HepG2 (cell line): Measurements from ENCODE around the gene HPS6. TPM values are rescaled to one million over a fixed set of nuclear protein-coding genes. Genes with fewer than 3 reads are reported as not detected.

ENCODE experiments used
- ATAC-seq: fragments of 200-7000 bp; cut with Tn5 transposase; 3 replicates; pipeline ENCODE4 v1.9.1; 2020; ENCODE audit warnings: mild to moderate bottlenecking, moderate library complexity
- BruUV-seq: library from RNA; stranded (reverse); fragments of 400-500 nt; replicated peaks from 2 replicates; lab custom pipeline; 2021; lab: Mats Ljungman, UMichigan
- CTCF ChIA-PET: fragments of 300-600 bp; formaldehyde crosslinking; extraction: SDS; loops from one replicate; lab custom pipeline; 2021; ENCODE audit warnings: low total read pairs, inconsistent platforms, low intra/inter-chr PET ratio; lab: Yijun Ruan, JAX
- POLR2A ChIA-PET: fragments of 350-600 bp; sonication (Branson Sonifier 250); formaldehyde crosslinking; loops from one replicate; lab custom pipeline; 2020; ENCODE audit warnings: antibody characterized with exemption, inconsistent platforms; lab: Yijun Ruan, JAX
- DNase-seq: peaks from one replicate; pipeline ENCODE4 v3.0.0-alpha.2; 2015; ENCODE audit warnings: low spot score
- FAIRE-seq: peaks from 3 replicates; lab custom pipeline; 2011; peaks lifted over from hg19 to GRCh38; lab: Jason Lieb, UNC
- H2AFZ ChIP-seq: one replicate; pipeline ENCODE4 v1.6.1; 2011; ENCODE audit warnings: low read length, inconsistent platforms
- H3K27ac ChIP-seq: fragments of 300-600 bp; 3 replicates; pipeline ENCODE4 v1.8.0; 2011; ENCODE audit warnings: mixed run types, mild to moderate bottlenecking, mixed read lengths, low read length, inconsistent platforms; ENCODE audit not compliant: insufficient read depth; ENCODE audit errors: extremely low read length
- H3K27me3 ChIP-seq, 2 experiments: fragments of 200-600 bp in 1 of 2; 2 replicates in 1 of 2; 3 replicates in 1 of 2; pipeline versions ENCODE4 v1.6.0 to v1.8.0; 2011; ENCODE audit warnings: low read length in 2 of 2, mild to moderate bottlenecking in 2 of 2, moderate library complexity in 2 of 2, inconsistent platforms in 1 of 2; ENCODE audit not compliant: insufficient read depth in 2 of 2, control insufficient read depth in 1 of 2
- H3K36me3 ChIP-seq, 2 experiments: fragments of 200-600 bp in 1 of 2; replicated peaks in 1 of 2; 2 replicates in 1 of 2; 3 replicates in 1 of 2; pipeline versions ENCODE4 v1.5.1 to v1.8.0; 2011; ENCODE audit warnings: low read length in 2 of 2, inconsistent platforms in 1 of 2; ENCODE audit not compliant: insufficient read depth in 2 of 2, control insufficient read depth in 1 of 2
- H3K4me1 ChIP-seq: 2 replicates; pipeline ENCODE4 v1.5.1; 2012; ENCODE audit warnings: low read length, inconsistent platforms; ENCODE audit not compliant: insufficient read depth
- H3K4me2 ChIP-seq: 2 replicates; pipeline ENCODE4 v1.6.0; 2011; ENCODE audit warnings: low read depth, low read length, inconsistent platforms
- H3K4me3 ChIP-seq, 3 experiments: fragments of 200-600 bp in 1 of 3; sonication (generic), shearing (Covaris generic) in 1 of 3; replicated peaks in 1 of 3; 2 replicates each; pipeline ENCODE4 v1.5.1; 2011 to 2016; ENCODE audit warnings: low read length in 3 of 3, inconsistent platforms in 2 of 3, low read depth in 2 of 3, mild to moderate bottlenecking in 2 of 3, control low read depth in 1 of 3, mixed read lengths in 1 of 3; ENCODE audit not compliant: insufficient read depth in 1 of 3
- H3K79me2 ChIP-seq: one replicate; pipeline ENCODE4 v1.6.1; 2011; ENCODE audit warnings: low read length, inconsistent platforms; ENCODE audit not compliant: insufficient read depth
- H3K9ac ChIP-seq: 2 replicates; pipeline ENCODE4 v1.6.0; 2011; ENCODE audit warnings: mild to moderate bottlenecking, low read depth, low read length, inconsistent platforms; ENCODE audit not compliant: insufficient read depth
- H3K9me3 ChIP-seq: 2 replicates; pipeline ENCODE4 v1.5.1; 2012; ENCODE audit warnings: mild to moderate bottlenecking, low read length
- H4K20me1 ChIP-seq: 2 replicates; pipeline ENCODE4 v1.6.0; 2011; ENCODE audit warnings: inconsistent platforms, mild to moderate bottlenecking, low read length, moderate library complexity; ENCODE audit not compliant: insufficient read depth
- ASH2L ChIP-seq: fragments of 300-600, 200-600 bp; sonication (generic); IDR thresholded peaks from 2 replicates; pipeline ENCODE4 v1.7.0; 2017; ENCODE audit warnings: low read depth, mild to moderate bottlenecking, moderate library complexity, mixed read lengths, low read length; ENCODE audit not compliant: insufficient read length
- CHD4 ChIP-seq: fragments of 200-600 bp; sonication (generic); IDR thresholded peaks from 2 replicates; pipeline ENCODE4 v1.7.0; 2017; ENCODE audit warnings: mild to moderate bottlenecking, low read length, borderline replicate concordance
- FOXJ3 ChIP-seq: sonication (generic); formaldehyde crosslinking; IDR thresholded peaks from 2 replicates; pipeline ENCODE4 v1.4.0; 2020; ENCODE audit warnings: missing genetic modification reagents, mild to moderate bottlenecking, borderline replicate concordance
- FOXP1 ChIP-seq, 2 experiments: fragments of 450-650 bp in 1 of 2; IDR thresholded peaks; 2 replicates each; pipeline ENCODE4 v1.6.1; 2017 to 2018; ENCODE audit warnings: antibody characterized with exemption in 1 of 2
- KDM2A ChIP-seq: sonication (generic); formaldehyde crosslinking; IDR thresholded peaks from 2 replicates; pipeline ENCODE4 v1.4.0; 2020; ENCODE audit warnings: low read depth, missing genetic modification reagents, borderline replicate concordance
- MIER2 ChIP-seq: IDR thresholded peaks from 2 replicates; pipeline ENCODE4 v1.6.1; 2016; ENCODE audit warnings: missing biosample characterization, missing genetic modification reagents
- PRDM10 ChIP-seq: sonication (generic); formaldehyde crosslinking; IDR thresholded peaks from 2 replicates; pipeline ENCODE4 v1.4.0; 2020; ENCODE audit warnings: low read depth, missing genetic modification reagents
- STAG1 ChIP-seq: sonication (generic); formaldehyde crosslinking; IDR thresholded peaks from 2 replicates; pipeline ENCODE4 v1.4.0; 2020; ENCODE audit warnings: missing genetic modification reagents
- TARDBP ChIP-seq: sonication (generic); formaldehyde crosslinking; IDR thresholded peaks from 2 replicates; pipeline ENCODE4 v1.8.0; 2022; ENCODE audit warnings: mild to moderate bottlenecking, missing genetic modification reagents
- TFAP4 ChIP-seq: sonication (generic); IDR thresholded peaks from 2 replicates; pipeline ENCODE4 v1.6.1; 2016; ENCODE audit warnings: low read depth, borderline replicate concordance
- TOE1 ChIP-seq: sonication (generic); formaldehyde crosslinking; IDR thresholded peaks from 2 replicates; pipeline ENCODE4 v1.4.0; 2020; ENCODE audit warnings: mild to moderate bottlenecking, missing genetic modification reagents
- ZBTB38 ChIP-seq: sonication (generic); formaldehyde crosslinking; IDR thresholded peaks from 2 replicates; pipeline ENCODE4 v1.5.1; 2020; ENCODE audit warnings: mild to moderate bottlenecking, missing genetic modification reagents
- ZBTB7B ChIP-seq: sonication (generic); formaldehyde crosslinking; IDR thresholded peaks from 2 replicates; pipeline ENCODE4 v1.4.0; 2020; ENCODE audit warnings: missing genetic modification reagents
- ZFP36 ChIP-seq: fragments of 150-350 bp; IDR thresholded peaks from 2 replicates; pipeline ENCODE4 v1.6.1; 2018; ENCODE audit warnings: borderline replicate concordance, low read length, low read depth; ENCODE audit not compliant: partially characterized antibody
- ZNF274 ChIP-seq: sonication (generic); formaldehyde crosslinking; IDR thresholded peaks from 2 replicates; pipeline ENCODE4 v1.5.1; 2020; ENCODE audit warnings: mild to moderate bottlenecking, missing genetic modification reagents
- ZNF337 ChIP-seq: sonication (generic); formaldehyde crosslinking; IDR thresholded peaks from 2 replicates; pipeline ENCODE4 v1.5.1; 2020; ENCODE audit warnings: missing genetic modification reagents, low read depth, mild to moderate bottlenecking, borderline replicate concordance
- ZNF33B ChIP-seq: sonication (generic); formaldehyde crosslinking; IDR thresholded peaks from 2 replicates; pipeline ENCODE4 v1.5.1; 2020; ENCODE audit warnings: mild to moderate bottlenecking, missing genetic modification reagents
- ZNF775 ChIP-seq: sonication (generic); formaldehyde crosslinking; IDR thresholded peaks from 2 replicates; pipeline ENCODE4 v1.4.0; 2020; ENCODE audit warnings: missing genetic modification reagents, mild to moderate bottlenecking, moderate library complexity, borderline replicate concordance
- ZSCAN30 ChIP-seq: sonication (generic); formaldehyde crosslinking; IDR thresholded peaks from 2 replicates; pipeline ENCODE4 v1.5.0; 2020; ENCODE audit warnings: mild to moderate bottlenecking, missing genetic modification reagents
- WGBS: methylation state at CpG from one replicate; pipeline ENCODE4 v1.1.6; 2017; ENCODE audit warnings: low lambda C conversion rate; 5-methylcytosine and 5-hydroxymethylcytosine counted together
- in situ Hi-C: cut with HindIII; loops from 2 replicates; pipeline ENCODE4 v1.10.0; 2017; ENCODE audit warnings: low pct_unique_long_range_greater_than_20kb; ENCODE audit not compliant: extremely low pct_ligation_motif_present
- intact Hi-C: fragments of 100-400 bp; cut with micrococcal nuclease; formaldehyde crosslinking; loops from one replicate; pipeline ENCODE4 v1.10.0; 2022; ENCODE audit not compliant: unreplicated experiment
- polyA plus RNA-seq, 8 experiments: library from polyadenylated mRNA; depleted of rRNA in 3 of 8; stranded (reverse) in 7 of 8; unstranded in 1 of 8; fragments of >200 nt; fragmentation: Illumina TruSeq in 4 of 8; extraction: Trizol in 4 of 8; gene quantifications; 2 replicates each; pipeline versions ENCODE4 v1.2.1 to v1.2.3, GENCODE V29; 2011 to 2016; ENCODE audit warnings: low read depth in 4 of 8, missing spikeins in 1 of 8, mixed read lengths in 1 of 8; ENCODE audit not compliant: insufficient read depth in 1 of 8
- total RNA-seq, 5 experiments: library from RNA; depleted of rRNA; stranded (reverse); fragments of >200 nt; fragmentation: Illumina TruSeq; extraction: Trizol; gene quantifications; 2 replicates each; pipeline ENCODE4 v1.2.3, GENCODE V29; 2016; ENCODE audit warnings: low read depth in 1 of 5

HPS6 gene
- total and polyA plus RNA-seq, 2 of the 13 experiments (the other 11 are each of a cell fraction or from before 2014, with no cell fraction given) = 2.9 to 14.9 TPM

GRCh38 chr10:102069071-102069470 lies 3.9 kb downstream of the HPS6 start (continued):
- no peak for TF ChIP-seq PRDM10 (CRISPR knock-in tag)
- TF ChIP-seq TARDBP (CRISPR knock-in tag) = no peak
- no peak for TF ChIP-seq ZNF775 (CRISPR knock-in tag)
- TF ChIP-seq ASH2L = no peak
- no peak for TF ChIP-seq KDM2A

- FAIRE-seq (peak; percentile 81), DNase-seq (peak; percentile 51), ATAC-seq (peak; percentile 89)
- H3K36me3 ChIP-seq = no peaks in the 10 kb centered on the region
- no peak overlapping the region for H3K27ac ChIP-seq
- ChIA-PET CTCF (interaction anchor here (1.3 kb wide), 2 partner anchors 15 to 232 kb away, joined by 5 to 7 read pairs; no protein-coding TSS in a partner anchor), POLR2A (no interaction called here)
- H3K9me3 ChIP-seq = no peaks in the 10 kb centered on the region
- intact Hi-C loops = loop anchor here (1.0 kb wide), 2 partner anchors 63 to 184 kb away; no protein-coding TSS in a partner anchor
- no peak overlapping the region for H3K9ac ChIP-seq
- in situ Hi-C loops = no loop called here
- H3K4me2 ChIP-seq = no peak overlapping the region
- WGBS = 70% methylated on average over 4 of the region's 4 CpGs
- H2AFZ ChIP-seq = no peak overlapping the region
- H3K4me3 ChIP-seq = no peak overlapping the region
- H4K20me1 ChIP-seq = no peaks in the 10 kb centered on the region
- H3K4me1 ChIP-seq = no peaks in the 10 kb centered on the region
- no peaks in the 10 kb centered on the region for H3K27me3 ChIP-seq
- BruUV-seq = no TSS peak
- no peaks in the 10 kb centered on the region for H3K79me2 ChIP-seq
- TF ChIP-seq ZNF274 (CRISPR knock-in tag) = no peak
- no peak for TF ChIP-seq ZNF337 (CRISPR knock-in tag)
- peak; percentile 79 for TF ChIP-seq STAG1 (CRISPR knock-in tag)
- TF ChIP-seq CHD4 = no peak
- TF ChIP-seq ZBTB38 (CRISPR knock-in tag) = no peak
- no peak for TF ChIP-seq TFAP4
- TF ChIP-seq FOXJ3 (CRISPR knock-in tag) = no peak
- TF ChIP-seq TOE1 (CRISPR knock-in tag) = no peak
- no peak for TF ChIP-seq ZBTB7B (CRISPR knock-in tag)
- no peak for TF ChIP-seq ZSCAN30 (CRISPR knock-in tag)
- TF ChIP-seq FOXP1 (IDR thresholded peaks at IDR 0.05) = no peak
- TF ChIP-seq FOXP1 (CRISPR knock-in tag; IDR thresholded peaks at IDR 0.05) = no peak
- TF ChIP-seq ZNF33B (CRISPR knock-in tag) = no peak
- no peak for TF ChIP-seq MIER2 (CRISPR knock-in tag)
- no peak for TF ChIP-seq ZFP36
These were observed 7.8 kb downstream of the HPS6 start for GRCh38 chr10:102072673-102073527.
